Activated CD4-positive, alpha-beta memory T cell treated with anti-CD3 and anti-CD28 coated beads for 36 hours (primary cell): ENCODE data around the gene EPHB1. TPM values are rescaled to one million over a fixed set of nuclear protein-coding genes. Genes with fewer than 3 reads are reported as not detected.

Experiments used
- CTCF ChIA-PET: fragments of 350-600 bp; sonication (Branson Sonifier 250); formaldehyde crosslinking; loops from one replicate; lab custom pipeline; 2021; ENCODE audit warnings: antibody characterized with exemption, inconsistent platforms; lab: Charles Lee
- POLR2A ChIA-PET: fragments of 350-600 bp; sonication (Branson Sonifier 250); formaldehyde crosslinking; loops from one replicate; lab custom pipeline; 2021; ENCODE audit warnings: antibody characterized with exemption; lab: Charles Lee
- DNase-seq: peaks from one replicate; pipeline ENCODE4 v3.0.0-alpha.2; 2020
- H3K27ac Mint-ChIP-seq: one replicate; pipeline ENCODE4 v1.8.0; 2021; ENCODE audit warnings: mixed read lengths
- H3K27me3 Mint-ChIP-seq: one replicate; pipeline ENCODE4 v1.8.0; 2021; ENCODE audit warnings: mixed read lengths
- H3K36me3 Mint-ChIP-seq: one replicate; pipeline ENCODE4 v1.8.0; 2021; ENCODE audit warnings: mixed read lengths
- H3K4me1 Mint-ChIP-seq: one replicate; pipeline ENCODE4 v1.8.0; 2021; ENCODE audit warnings: low read depth, mixed read lengths
- H3K4me3 Mint-ChIP-seq: one replicate; pipeline ENCODE4 v1.8.0; 2021; ENCODE audit warnings: mild to moderate bottlenecking, mixed read lengths
- H3K9me3 Mint-ChIP-seq: one replicate; pipeline ENCODE4 v1.8.0; 2021; ENCODE audit warnings: mixed read lengths
- intact Hi-C: fragments of 100-400 bp; cut with micrococcal nuclease; formaldehyde crosslinking; loops from one replicate; pipeline ENCODE4 v1.15.1; 2023
- total RNA-seq, 2 experiments: library from RNA; stranded (reverse); gene quantifications; one replicate each; pipeline ENCODE4 v1.2.3, GENCODE V29; 2021

EPHB1 gene
- total RNA-seq, 2 experiments from 2014 or later: 1.3 TPM

DNA sequence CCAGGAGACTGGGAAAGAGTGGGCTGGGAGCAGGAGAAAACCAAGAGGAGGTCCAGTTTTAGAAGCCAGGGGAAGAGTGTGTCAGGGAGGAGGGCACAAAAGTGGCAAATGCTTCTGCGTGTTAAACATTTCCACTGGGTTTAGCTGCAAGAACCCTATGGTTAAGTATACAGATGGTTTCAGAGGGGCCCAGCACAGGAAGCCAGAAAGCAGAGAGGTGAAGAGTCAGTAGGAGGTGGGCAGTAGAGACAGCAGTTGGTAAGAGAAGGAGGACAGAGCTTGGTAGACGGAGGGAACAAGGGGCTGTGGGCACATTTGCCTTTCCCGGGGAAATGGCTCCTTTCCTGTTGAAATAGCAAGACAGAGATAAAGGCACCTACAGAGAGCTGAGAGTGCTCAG lies 133.8 kb downstream of the EPHB1 start:
- no peak for DNase-seq
- Mint-ChIP-seq H3K4me3 (no peak overlapping the region), H3K27me3 (peaks cover 9% of the 10 kb centered on the region), H3K4me1 (peaks cover 17% of the 10 kb centered on the region), H3K27ac (no peak overlapping the region), H3K9me3 (peaks cover 10% of the 10 kb centered on the region), H3K36me3 (no peaks in the 10 kb centered on the region)
- CTCF ChIA-PET: no interaction called here
- POLR2A ChIA-PET: no interaction called here
- intact Hi-C loops: no loop called here

DNA sequence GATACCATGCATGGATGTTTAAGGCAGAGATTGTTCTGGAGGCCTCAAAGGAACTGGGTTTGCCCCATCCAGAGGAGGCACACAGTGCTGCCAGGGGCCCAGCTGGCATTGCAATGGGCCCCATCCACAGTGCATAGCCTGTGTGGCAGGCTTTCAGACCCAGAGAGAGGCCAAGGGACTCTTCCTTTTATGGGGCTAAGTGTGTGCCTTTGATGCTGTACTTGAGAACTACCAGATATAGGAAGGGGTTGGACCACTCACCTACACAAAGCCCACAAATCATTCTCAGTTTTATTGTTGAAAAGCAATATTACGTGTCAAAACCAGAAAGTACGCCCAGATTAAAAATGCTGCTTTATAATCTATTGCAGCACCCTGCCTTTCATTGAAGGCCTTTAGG lies 134.9 kb downstream of the EPHB1 start:
- H3K4me3 Mint-ChIP-seq: no peak overlapping the region
- CTCF ChIA-PET: no interaction called here

DNA sequence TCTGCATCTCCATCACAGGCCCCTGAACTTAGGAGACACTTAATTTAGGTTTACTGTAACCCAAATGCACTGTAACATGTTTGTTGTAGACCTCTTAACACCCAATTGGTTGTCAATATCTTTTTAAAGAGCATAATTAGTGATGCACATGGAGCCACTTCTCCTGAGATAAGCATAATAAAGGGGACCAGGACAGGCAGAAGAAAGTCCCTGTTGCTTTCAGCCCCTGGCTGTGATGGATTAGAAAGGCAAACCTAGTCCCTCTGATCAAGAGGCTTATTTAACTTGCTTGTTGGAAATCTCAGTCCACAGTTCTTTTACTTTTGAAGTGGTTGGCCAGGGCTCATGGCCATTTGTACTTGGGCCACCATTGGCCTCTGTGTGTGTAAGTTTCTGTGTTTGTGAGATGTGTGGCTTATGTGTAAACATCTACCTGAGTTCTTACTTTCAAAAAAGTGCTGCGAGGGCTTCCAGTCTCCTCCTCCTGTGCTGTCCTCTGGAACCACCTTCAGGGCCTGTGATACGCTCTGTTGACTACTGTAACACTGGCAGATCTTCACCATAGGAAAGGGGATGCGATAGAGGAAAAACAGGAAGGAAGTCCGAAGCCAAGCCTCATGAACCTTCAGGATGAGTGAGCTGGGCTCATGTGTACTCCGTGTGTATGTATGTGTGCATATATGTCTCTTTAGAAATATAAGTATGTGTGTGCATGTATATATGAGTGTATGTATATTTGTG lies 136.2 kb downstream of the EPHB1 start:
- Mint-ChIP-seq H3K9me3 (no peaks in the 10 kb centered on the region), H3K27me3 (peaks cover 9% of the 10 kb centered on the region)

More for the DNA sequence above, 134.9 kb downstream of the EPHB1 start:
- Mint-ChIP-seq H3K9me3 (no peaks in the 10 kb centered on the region), H3K27me3 (peaks cover 9% of the 10 kb centered on the region), H3K4me1 (peaks cover 17% of the 10 kb centered on the region), H3K27ac (no peak overlapping the region), H3K36me3 (no peaks in the 10 kb centered on the region)
- DNase-seq: peak; percentile 19
- POLR2A ChIA-PET: no interaction called here
- intact Hi-C loops: loop anchor here (1.0 kb wide), 2 partner anchors 26 to 127 kb away; no protein-coding TSS in a partner anchor

DNA sequence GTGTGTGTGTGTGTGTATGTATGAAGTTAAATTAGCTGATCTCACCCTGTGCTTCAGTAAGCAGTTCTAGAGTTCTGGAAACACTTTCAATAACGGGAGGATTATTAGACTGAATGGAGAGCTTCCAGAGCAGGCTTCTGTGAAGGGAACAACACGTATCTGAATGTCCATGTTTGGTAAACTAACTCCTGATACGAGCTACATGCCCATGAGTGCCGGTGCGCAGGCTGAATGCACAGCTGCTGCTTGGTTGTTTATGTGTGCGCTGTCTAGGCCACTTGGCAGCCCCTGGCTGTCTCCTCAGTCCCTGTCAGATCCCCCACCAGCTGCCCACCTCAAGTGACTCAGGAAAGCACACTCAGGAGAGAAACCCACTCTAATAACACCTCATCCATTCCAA lies 137.0 kb downstream of the EPHB1 start:
- Mint-ChIP-seq H3K36me3 (no peaks in the 10 kb centered on the region), H3K27me3 (peaks cover 7% of the 10 kb centered on the region), H3K4me3 (no peak overlapping the region), H3K9me3 (no peaks in the 10 kb centered on the region), H3K4me1 (peaks cover 17% of the 10 kb centered on the region), H3K27ac (no peak overlapping the region)
- intact Hi-C loops: no loop called here
- ChIA-PET POLR2A (no interaction called here), CTCF (no interaction called here)
- DNase-seq: no peak

More for the DNA sequence above, 136.2 kb downstream of the EPHB1 start:
- no peak for DNase-seq
- Mint-ChIP-seq H3K4me1 (peaks cover 17% of the 10 kb centered on the region), H3K4me3 (no peak overlapping the region), H3K36me3 (no peaks in the 10 kb centered on the region), H3K27ac (no peak overlapping the region)
- intact Hi-C loops: no loop called here
- ChIA-PET CTCF (no interaction called here), POLR2A (no interaction called here)

DNA sequence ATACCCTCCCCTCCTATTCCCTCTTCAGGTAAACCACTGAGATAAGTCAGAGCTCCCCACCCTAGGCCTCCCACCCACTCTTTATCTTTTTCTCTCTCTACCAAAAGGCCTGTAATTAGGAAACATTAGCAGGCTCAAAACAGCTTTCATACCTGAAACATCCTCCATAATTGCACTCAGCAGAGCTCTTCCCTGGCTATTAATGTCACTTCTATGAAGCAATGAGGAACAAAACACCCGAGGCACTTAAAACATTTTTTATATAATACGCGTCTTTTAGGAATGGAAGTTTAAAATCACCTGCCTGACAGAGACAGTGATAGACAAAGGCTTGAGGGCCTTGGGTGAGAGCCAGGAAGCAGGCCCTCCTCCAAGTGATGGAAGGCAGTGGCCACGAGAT lies 138.9 kb downstream of the EPHB1 start:
- no peaks in the 10 kb centered on the region for H3K36me3 Mint-ChIP-seq
- ChIA-PET CTCF (no interaction called here), POLR2A (no interaction called here)
- no peak overlapping the region for H3K4me3 Mint-ChIP-seq
- H3K27me3 Mint-ChIP-seq: peaks cover 3% of the 10 kb centered on the region
- no peaks in the 10 kb centered on the region for H3K9me3 Mint-ChIP-seq
- DNase-seq: no peak
- peaks cover 8% of the 10 kb centered on the region for H3K4me1 Mint-ChIP-seq
- intact Hi-C loops: no loop called here
- no peak overlapping the region for H3K27ac Mint-ChIP-seq

DNA sequence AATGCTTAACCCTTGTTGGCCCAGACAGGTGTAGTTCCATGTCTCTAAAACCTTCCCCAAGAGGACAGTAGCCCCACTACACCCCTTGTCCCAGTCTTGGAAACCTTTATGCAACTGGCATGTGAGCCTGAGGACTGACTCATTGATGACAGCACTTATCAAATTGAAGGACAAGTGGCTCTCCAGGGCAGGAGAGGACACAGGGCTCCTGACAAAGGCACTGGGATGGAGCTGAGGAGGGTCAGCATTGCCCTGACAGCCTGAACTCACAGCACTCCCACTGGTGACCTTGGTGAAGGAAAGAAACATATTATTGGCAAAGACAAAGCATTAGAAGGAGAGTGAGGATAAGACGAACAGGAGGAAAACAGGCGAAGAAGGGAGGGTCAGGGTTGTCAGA lies 139.9 kb downstream of the EPHB1 start:
- no peak overlapping the region for H3K4me3 Mint-ChIP-seq

DNA sequence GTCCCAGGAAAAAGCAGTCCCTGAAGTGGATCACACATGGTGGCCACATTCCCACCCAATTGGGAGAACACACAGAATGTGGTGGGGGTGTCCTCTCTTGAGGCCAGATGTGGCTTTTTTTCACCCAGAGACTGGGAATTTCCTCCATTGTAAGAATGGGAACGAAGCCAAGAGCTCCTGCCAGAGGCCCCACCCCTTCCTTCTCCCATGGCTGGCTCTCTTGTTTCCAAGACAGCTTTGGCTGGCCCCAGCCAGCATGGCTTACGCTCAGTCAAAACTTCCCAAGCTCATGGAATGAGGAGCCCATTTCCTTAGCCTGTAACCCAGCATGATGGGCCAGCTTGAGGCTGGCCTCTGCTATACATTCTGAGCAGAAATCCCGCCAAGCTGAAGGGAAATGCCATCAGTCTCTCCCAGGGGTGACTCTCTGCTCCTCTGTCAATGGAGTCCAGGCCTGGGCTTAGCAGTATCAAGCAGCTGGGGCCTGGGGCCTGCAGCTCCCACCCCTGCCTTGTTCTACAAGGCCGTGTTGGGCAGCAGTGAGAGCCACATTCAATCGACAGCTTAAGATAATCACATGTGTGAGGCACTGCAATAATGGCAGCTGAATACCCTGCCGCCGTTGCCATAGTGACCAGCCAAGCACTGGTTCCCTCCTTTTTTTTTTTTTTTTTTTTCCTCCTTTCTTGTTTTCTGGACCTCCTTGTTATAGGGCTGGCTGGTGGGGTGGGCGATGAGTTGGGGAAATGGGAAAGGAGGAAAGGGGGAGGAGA lies 142.4 kb downstream of the EPHB1 start:
- ChIA-PET POLR2A (no interaction called here), CTCF (no interaction called here)
- Mint-ChIP-seq H3K9me3 (no peaks in the 10 kb centered on the region), H3K4me1 (no peaks in the 10 kb centered on the region), H3K4me3 (no peak overlapping the region), H3K36me3 (no peaks in the 10 kb centered on the region), H3K27ac (no peak overlapping the region), H3K27me3 (peaks cover 3% of the 10 kb centered on the region)
- no peak for DNase-seq
- intact Hi-C loops: no loop called here

More for the DNA sequence above, 139.9 kb downstream of the EPHB1 start:
- ChIA-PET POLR2A (no interaction called here), CTCF (no interaction called here)
- Mint-ChIP-seq H3K4me1 (no peaks in the 10 kb centered on the region), H3K27me3 (peaks cover 3% of the 10 kb centered on the region), H3K36me3 (no peaks in the 10 kb centered on the region), H3K27ac (no peak overlapping the region), H3K9me3 (no peaks in the 10 kb centered on the region)
- DNase-seq: no peak
- intact Hi-C loops: no loop called here

DNA sequence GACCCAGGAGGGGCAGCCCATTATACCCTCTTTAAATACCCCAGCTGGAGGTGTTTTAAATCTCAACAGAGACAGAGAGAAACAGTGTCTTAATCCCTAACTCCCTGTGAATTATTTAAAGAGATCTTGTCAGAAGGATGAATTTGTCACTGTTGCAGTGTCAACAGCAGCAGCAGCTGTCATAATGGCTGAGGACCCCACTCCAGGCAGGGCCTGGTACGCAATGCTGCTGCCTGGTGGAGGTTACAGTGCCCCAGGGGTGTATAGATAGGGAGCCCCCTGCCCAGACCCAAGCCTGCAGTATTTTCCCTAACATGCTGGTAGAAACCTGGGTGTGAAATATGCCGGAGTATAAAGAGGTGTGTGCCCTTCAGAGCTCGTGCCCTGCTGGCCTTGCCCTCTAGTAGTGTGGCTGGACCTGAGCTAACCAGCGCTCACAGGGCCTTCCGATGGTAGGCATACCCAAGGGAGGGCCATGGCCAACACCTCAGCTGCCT lies 143.0 kb downstream of the EPHB1 start:
- CTCF ChIA-PET: no interaction called here
- H3K9me3 Mint-ChIP-seq: no peaks in the 10 kb centered on the region

DNA sequence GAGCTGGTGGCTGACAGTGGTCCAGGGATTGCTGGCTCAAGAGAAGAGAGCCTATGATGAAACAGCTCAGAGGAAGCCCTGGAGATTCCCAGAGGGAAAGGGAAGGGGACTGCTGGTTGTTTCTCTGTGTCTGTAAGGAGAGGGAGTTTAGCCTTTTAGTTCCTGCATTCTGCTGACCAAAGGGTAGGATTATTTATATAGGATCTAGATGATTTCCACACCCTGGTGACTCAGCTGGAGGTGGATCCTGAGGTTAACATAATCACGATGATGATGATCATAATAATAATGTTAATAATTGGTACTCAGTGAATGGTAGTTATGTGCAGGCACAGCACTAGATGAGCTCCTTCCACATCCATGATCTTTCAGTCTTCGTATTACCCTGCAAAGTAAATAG lies 144.9 kb downstream of the EPHB1 start:
- H3K36me3 Mint-ChIP-seq: no peaks in the 10 kb centered on the region
- H3K27ac Mint-ChIP-seq: no peak overlapping the region
- peaks cover 3% of the 10 kb centered on the region for H3K27me3 Mint-ChIP-seq
- H3K9me3 Mint-ChIP-seq: no peaks in the 10 kb centered on the region
- DNase-seq: no peak
- H3K4me3 Mint-ChIP-seq: no peak overlapping the region
- no peaks in the 10 kb centered on the region for H3K4me1 Mint-ChIP-seq
- ChIA-PET CTCF (no interaction called here), POLR2A (no interaction called here)
- intact Hi-C loops: no loop called here

More for the DNA sequence above, 143.0 kb downstream of the EPHB1 start:
- intact Hi-C loops: no loop called here
- H3K27ac Mint-ChIP-seq: no peak overlapping the region
- DNase-seq: no peak
- no peak overlapping the region for H3K4me3 Mint-ChIP-seq
- H3K27me3 Mint-ChIP-seq: peaks cover 3% of the 10 kb centered on the region
- POLR2A ChIA-PET: no interaction called here
- no peaks in the 10 kb centered on the region for H3K36me3 Mint-ChIP-seq
- H3K4me1 Mint-ChIP-seq: no peaks in the 10 kb centered on the region

DNA sequence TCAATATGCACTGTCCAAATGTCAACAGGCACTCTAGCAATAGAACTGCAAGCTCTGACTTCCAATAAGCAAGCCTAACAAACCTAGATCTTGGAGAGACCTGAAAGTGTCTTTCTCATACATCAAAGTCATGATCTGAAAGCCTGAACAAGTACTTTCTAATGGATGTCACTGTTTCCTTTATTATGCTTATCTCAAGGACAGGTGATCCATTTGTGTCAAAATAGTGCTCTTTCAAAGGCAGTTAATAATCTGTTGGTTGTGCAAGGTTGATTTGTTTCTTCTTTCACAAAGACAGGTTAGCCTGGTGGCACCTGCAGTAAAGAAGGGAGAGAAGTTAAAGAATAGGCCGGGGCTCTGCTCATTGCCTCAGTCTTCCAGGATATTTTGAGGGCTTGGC lies 146.8 kb downstream of the EPHB1 start:
- CTCF ChIA-PET: no interaction called here
- Mint-ChIP-seq H3K4me3 (no peak overlapping the region), H3K27ac (no peak overlapping the region), H3K27me3 (peaks cover 2% of the 10 kb centered on the region), H3K36me3 (no peaks in the 10 kb centered on the region), H3K9me3 (no peaks in the 10 kb centered on the region), H3K4me1 (no peaks in the 10 kb centered on the region)
- POLR2A ChIA-PET: no interaction called here
- intact Hi-C loops: no loop called here
- no peak for DNase-seq

DNA sequence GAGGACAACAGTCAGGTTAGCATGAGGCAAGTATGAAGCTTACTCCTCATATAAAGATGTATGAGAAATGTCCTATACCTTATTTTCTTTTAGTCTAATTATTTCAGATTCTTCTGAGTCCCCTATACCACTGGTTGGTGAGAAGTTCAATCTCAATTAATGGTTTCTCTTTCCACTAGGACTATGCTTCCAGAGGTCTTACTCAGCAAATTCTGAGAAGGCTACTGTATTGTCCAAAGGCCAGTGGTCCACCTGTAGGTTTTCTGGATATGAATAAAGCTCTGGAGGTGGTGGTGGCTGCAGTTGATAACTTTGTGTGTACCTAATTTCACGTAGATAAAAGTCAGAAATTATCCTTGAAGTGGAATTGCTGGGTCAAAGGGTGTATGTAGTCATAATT lies 149.4 kb downstream of the EPHB1 start:
- H3K27ac Mint-ChIP-seq: no peak overlapping the region
- CTCF ChIA-PET: no interaction called here

DNA sequence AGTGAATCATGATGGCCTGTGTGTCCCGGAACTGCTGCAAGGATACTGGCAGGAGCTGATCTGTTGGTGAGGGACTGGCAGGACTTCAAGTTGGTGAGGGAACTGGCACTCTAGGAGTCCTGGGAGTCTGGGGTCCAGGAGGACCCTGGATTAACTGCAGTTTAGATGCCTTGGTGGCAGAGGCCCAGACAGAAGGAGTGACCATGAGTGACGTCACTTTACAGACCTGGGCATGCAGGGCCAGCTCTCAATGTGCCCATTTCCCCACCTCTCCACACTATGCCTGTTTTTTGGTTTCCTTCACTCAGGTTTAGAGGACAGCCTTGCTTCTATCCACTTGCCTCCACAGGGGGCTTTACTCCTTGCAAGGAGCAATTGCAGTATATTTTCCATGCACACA lies 154.1 kb downstream of the EPHB1 start:
- intact Hi-C loops: no loop called here
- peaks cover 1% of the 10 kb centered on the region for H3K27me3 Mint-ChIP-seq
- H3K27ac Mint-ChIP-seq: no peak overlapping the region
- H3K4me1 Mint-ChIP-seq: no peaks in the 10 kb centered on the region
- CTCF ChIA-PET: no interaction called here
- H3K9me3 Mint-ChIP-seq: no peaks in the 10 kb centered on the region
- POLR2A ChIA-PET: interaction anchor here (0.6 kb wide), 1 partner anchor 167 kb away, joined by 3 read pairs; no protein-coding TSS in a partner anchor
- H3K4me3 Mint-ChIP-seq: no peak overlapping the region
- no peak for DNase-seq
- H3K36me3 Mint-ChIP-seq: no peaks in the 10 kb centered on the region

More for the DNA sequence above, 149.4 kb downstream of the EPHB1 start:
- no peak for DNase-seq
- H3K4me3 Mint-ChIP-seq: no peak overlapping the region
- no peaks in the 10 kb centered on the region for H3K36me3 Mint-ChIP-seq
- intact Hi-C loops: no loop called here
- H3K4me1 Mint-ChIP-seq: no peaks in the 10 kb centered on the region
- no peaks in the 10 kb centered on the region for H3K9me3 Mint-ChIP-seq
- POLR2A ChIA-PET: no interaction called here
- H3K27me3 Mint-ChIP-seq: peaks cover 1% of the 10 kb centered on the region
